Muscle of leg (tissue), 11 donors: Measurements from ENCODE around the gene HOXB5. TPM values are rescaled to one million over a fixed set of nuclear protein-coding genes. Genes with fewer than 3 reads are reported as not detected.

Experiments
- DNase-seq: peaks from one replicate; pipeline ENCODE4 v3.0.0; 2013
- H3K27ac ChIP-seq: one replicate; pipeline ENCODE4 v1.5.1; 2013; ENCODE audit warnings: mild to moderate bottlenecking, low read length, control low read depth
- H3K27me3 ChIP-seq: one replicate; pipeline ENCODE4 v1.6.1; 2013; ENCODE audit warnings: low read length; ENCODE audit not compliant: control insufficient read depth, insufficient read depth
- H3K36me3 ChIP-seq: one replicate; pipeline ENCODE4 v1.6.1; 2013; ENCODE audit warnings: low read length; ENCODE audit not compliant: control insufficient read depth, insufficient read depth
- H3K4me1 ChIP-seq: one replicate; pipeline ENCODE4 v1.6.1; 2013; ENCODE audit warnings: low read length; ENCODE audit not compliant: control insufficient read depth, insufficient read depth
- H3K4me3 ChIP-seq: one replicate; pipeline ENCODE4 v1.5.1; 2013; ENCODE audit warnings: low read length, control low read depth
- H3K9me3 ChIP-seq: replicated peaks from 2 replicates; pipeline ENCODE4 v1.6.1; 2013; ENCODE audit warnings: low read depth, low read length; ENCODE audit not compliant: control insufficient read depth
- WGBS: methylation state at CpG from one replicate; pipeline ENCODE4 v1.1.5; 2013; ENCODE audit warnings: missing lambda C conversion rate; ENCODE audit not compliant: insufficient coverage; 5-methylcytosine and 5-hydroxymethylcytosine counted together
- polyA plus RNA-seq, 8 donors: library from polyadenylated mRNA; unstranded; fragments of 120-200 nt; gene quantifications; one replicate each; pipeline versions ENCODE4 v1.2.1 to v1.2.3, GENCODE V29; 2013; ENCODE audit warnings: inconsistent platforms in 1 of 8, low replicate concordance in 1 of 8; ENCODE audit not compliant: insufficient read length in 8 of 8, insufficient read depth in 1 of 8
- total RNA-seq: library from RNA; stranded (reverse); fragments of 120-200 nt; gene quantifications from one replicate; pipeline ENCODE4 v1.2.4, GENCODE V29; 2013

The HOXB5 gene
- total and polyA plus RNA-seq, 9 donors: 0.13 to 2.7 (median 0.54) TPM

- WGBS: 0% methylated on average over 25 of the region's 58 CpGs
- Histone ChIP-seq H3K27me3 (peaks cover 96% of the 10 kb centered on the region), H3K4me3 (peak within 1 kb of the TSS; percentile 44), H3K36me3 (no peaks in the 10 kb centered on the region), H3K27ac (peak within 1 kb of the TSS; percentile 86), H3K4me1 (peaks cover 35% of the 10 kb centered on the region), H3K9me3 (no peaks in the 10 kb centered on the region)
- peak; percentile 74 for DNase-seq
Measured at GRCh38 chr17:48577946-48578615, 15.5 kb downstream of the HOXB5 start, which contains the start of gene HOXB4. HOXB4 (minus strand) TSS chr17:48578350; CDS start chr17:48578319, 31 bp downstream.

- H3K4me3 ChIP-seq: peak overlapping the region; percentile 37
- peak overlapping the region; percentile 47 for H3K27ac ChIP-seq
- no peak for DNase-seq
- 0% methylated on average over 6 of the region's 19 CpGs for WGBS
- peaks cover 96% of the 10 kb centered on the region for H3K27me3 ChIP-seq
- H3K36me3 ChIP-seq: no peaks in the 10 kb centered on the region
- H3K4me1 ChIP-seq: peaks cover 32% of the 10 kb centered on the region
- H3K9me3 ChIP-seq: no peaks in the 10 kb centered on the region
Measured at GRCh38 chr17:48577330-48577945, 16.1 kb downstream of the HOXB5 start.

- H3K27me3 ChIP-seq: peaks cover 96% of the 10 kb centered on the region
- WGBS: 15% methylated on average over 15 of the region's 43 CpGs
- no peak for DNase-seq
- H3K4me1 ChIP-seq: peaks cover 29% of the 10 kb centered on the region
- H3K4me3 ChIP-seq: peak overlapping the region; percentile 37
- H3K36me3 ChIP-seq: no peaks in the 10 kb centered on the region
- no peak overlapping the region for H3K27ac ChIP-seq
- H3K9me3 ChIP-seq: no peaks in the 10 kb centered on the region
Measured at GRCh38 chr17:48576479-48577309, 16.9 kb downstream of the HOXB5 start.

GRCh38 chr17:48575673-48576478 is 17.7 kb downstream of the HOXB5 start:
- DNase-seq: no peak
- Histone ChIP-seq H3K27ac (peak overlapping the region; percentile 47), H3K4me3 (no peak overlapping the region), H3K9me3 (no peaks in the 10 kb centered on the region), H3K27me3 (peaks cover 96% of the 10 kb centered on the region), H3K4me1 (peaks cover 35% of the 10 kb centered on the region), H3K36me3 (no peaks in the 10 kb centered on the region)
- 12% methylated on average over 12 of the region's 22 CpGs for WGBS

GRCh38 chr17:48575066-48575582 is 18.5 kb downstream of the HOXB5 start:
- DNase-seq: no peak
- no peaks in the 10 kb centered on the region for H3K36me3 ChIP-seq
- no peak overlapping the region for H3K27ac ChIP-seq
- H3K4me1 ChIP-seq: peaks cover 41% of the 10 kb centered on the region
- H3K4me3 ChIP-seq: no peak overlapping the region
- peaks cover 96% of the 10 kb centered on the region for H3K27me3 ChIP-seq
- no peaks in the 10 kb centered on the region for H3K9me3 ChIP-seq
- no CpG with 5 or more reads among the region's 7 CpGs for WGBS

- Histone ChIP-seq H3K27me3 (peaks cover 96% of the 10 kb centered on the region), H3K4me1 (peaks cover 41% of the 10 kb centered on the region), H3K27ac (no peak overlapping the region), H3K36me3 (no peaks in the 10 kb centered on the region), H3K4me3 (no peak overlapping the region), H3K9me3 (no peaks in the 10 kb centered on the region)
- DNase-seq: no peak
- WGBS: 25% methylated on average over 5 of the region's 8 CpGs
Measured at GRCh38 chr17:48574505-48575065, 19.0 kb downstream of the HOXB5 start.

GRCh38 chr17:48571826-48572417 is 21.7 kb downstream of the HOXB5 start:
- DNase-seq: no peak
- no CpG with 5 or more reads among the region's 1 CpG for WGBS

GRCh38 chr17:48571024-48571818 is 22.4 kb downstream of the HOXB5 start:
- Histone ChIP-seq H3K4me1 (peaks cover 24% of the 10 kb centered on the region), H3K27me3 (peaks cover 97% of the 10 kb centered on the region), H3K36me3 (no peaks in the 10 kb centered on the region), H3K9me3 (no peaks in the 10 kb centered on the region), H3K27ac (peak overlapping the region; percentile 40), H3K4me3 (no peak overlapping the region)
- WGBS: 24% methylated on average over 21 of the region's 26 CpGs
- DNase-seq: no peak

More at GRCh38 chr17:48571826-48572417, 21.7 kb downstream of the HOXB5 start:
- Histone ChIP-seq H3K9me3 (no peaks in the 10 kb centered on the region), H3K4me3 (no peak overlapping the region), H3K4me1 (peaks cover 31% of the 10 kb centered on the region), H3K27ac (peak overlapping the region; percentile 40), H3K27me3 (peaks cover 97% of the 10 kb centered on the region), H3K36me3 (no peaks in the 10 kb centered on the region)
